WI38 (cell line): Measurements from ENCODE around the gene EGFR.
"Not testable (repeated sequence)": the region's sequence is repeated elsewhere in the genome, so short reads cannot be mapped to it uniquely, and the experiment has no call there.

ENCODE experiments used
- H3K4me3 ChIP-seq: 2 replicates; pipeline ENCODE4 v1.5.1; 2011; ENCODE audit warnings: low read depth, mild to moderate bottlenecking, control low read depth, low read length
- CTCF ChIP-seq: IDR thresholded peaks from 2 replicates; pipeline ENCODE4 v1.5.1; 2012; ENCODE audit warnings: low read depth, mild to moderate bottlenecking, control low read depth, low read length

The EGFR gene

GRCh38 chr7:55028011-55028410 lies 9.2 kb downstream of the EGFR start:
- no peak for TF ChIP-seq CTCF
- H3K4me3 ChIP-seq, result no peak overlapping the region

GRCh38 chr7:55030314-55030713 lies 11.5 kb downstream of the EGFR start:
- TF ChIP-seq CTCF, result no peak
- H3K4me3 ChIP-seq, result no peak overlapping the region

- no peak overlapping the region for H3K4me3 ChIP-seq
- no peak for TF ChIP-seq CTCF
Measured at GRCh38 chr7:55031075-55031474, 12.3 kb downstream of the EGFR start.

- no peak for TF ChIP-seq CTCF
Measured at GRCh38 chr7:55032069-55032699, 13.4 kb downstream of the EGFR start.

GRCh38 chr7:55033236-55033846 lies 14.5 kb downstream of the EGFR start:
- no peak for TF ChIP-seq CTCF
- no peak overlapping the region for H3K4me3 ChIP-seq

More at GRCh38 chr7:55032069-55032699, 13.4 kb downstream of the EGFR start:
- no peak overlapping the region for H3K4me3 ChIP-seq

GRCh38 chr7:55034776-55035175 lies 16.0 kb downstream of the EGFR start:
- no peak for TF ChIP-seq CTCF

GRCh38 chr7:55035410-55035809 lies 16.6 kb downstream of the EGFR start:
- not testable (repeated sequence) for H3K4me3 ChIP-seq

More at GRCh38 chr7:55034776-55035175, 16.0 kb downstream of the EGFR start:
- no peak overlapping the region for H3K4me3 ChIP-seq
